Activated CD8-positive, alpha-beta T cell treated with anti-CD3 and anti-CD28 coated beads for 36 hours (primary cell): ENCODE results near the gene NNMT. TPM values are rescaled to one million over a fixed set of nuclear protein-coding genes. Genes with fewer than 3 reads are reported as not detected.

Experiments
- ATAC-seq: fragments of 200-7000 bp; cut with Tn5 transposase; one replicate; pipeline ENCODE4 v1.10.0; 2021; ENCODE audit warnings: mild to moderate bottlenecking, moderate library complexity
- CTCF ChIA-PET: fragments of 350-600 bp; sonication (Branson Sonifier 250); formaldehyde crosslinking; loops from one replicate; lab custom pipeline; 2021; ENCODE audit warnings: antibody characterized with exemption; lab: Charles Lee
- POLR2A ChIA-PET: fragments of 350-600 bp; sonication (Branson Sonifier 250); formaldehyde crosslinking; loops from one replicate; lab custom pipeline; 2021; ENCODE audit warnings: antibody characterized with exemption; lab: Charles Lee
- DNase-seq: peaks from one replicate; pipeline ENCODE4 v3.0.0-alpha.2; 2020
- H3K27ac Mint-ChIP-seq: one replicate; pipeline ENCODE4 v1.8.0; 2021; ENCODE audit warnings: mild to moderate bottlenecking, mixed read lengths
- H3K27me3 Mint-ChIP-seq: one replicate; pipeline ENCODE4 v1.8.0; 2021; ENCODE audit warnings: mixed read lengths
- H3K36me3 Mint-ChIP-seq: one replicate; pipeline ENCODE4 v1.8.0; 2021; ENCODE audit warnings: low read depth, mixed read lengths
- H3K4me1 Mint-ChIP-seq: one replicate; pipeline ENCODE4 v1.8.0; 2021; ENCODE audit warnings: low read depth, mixed read lengths
- H3K4me3 Mint-ChIP-seq: one replicate; pipeline ENCODE4 v1.8.0; 2021; ENCODE audit warnings: mild to moderate bottlenecking, moderate library complexity, mixed read lengths
- H3K9me3 Mint-ChIP-seq: one replicate; pipeline ENCODE4 v1.8.0; 2021; ENCODE audit warnings: mixed read lengths
- CTCF ChIP-seq: fragments of 200-600 bp; IDR thresholded peaks from one replicate; pipeline ENCODE4 v1.8.0; 2022; ENCODE audit warnings: antibody characterized with exemption, mild to moderate bottlenecking
- intact Hi-C: fragments of 100-400 bp; cut with micrococcal nuclease; formaldehyde crosslinking; loops from one replicate; pipeline ENCODE4 v1.10.0; 2022
- total RNA-seq, 2 experiments: library from RNA; stranded (reverse); gene quantifications; one replicate each; pipeline ENCODE4 v1.2.3, GENCODE V29; 2021

The NNMT gene
- total RNA-seq, 2 experiments from 2014 or later, result not detected

GRCh38 chr11:114285599-114285998, 10.6 kb upstream of the NNMT start:
- no peak for TF ChIP-seq CTCF
- intact Hi-C loops, result no loop called here
- no peak overlapping the region for H3K4me3 Mint-ChIP-seq
- peaks cover 5% of the 10 kb centered on the region for H3K27me3 Mint-ChIP-seq
- CTCF ChIA-PET, result no interaction called here
- DNase-seq, result no peak
- no peaks in the 10 kb centered on the region for H3K9me3 Mint-ChIP-seq
- H3K27ac Mint-ChIP-seq, result no peak overlapping the region
- no peaks in the 10 kb centered on the region for H3K36me3 Mint-ChIP-seq
- no peak for ATAC-seq
- POLR2A ChIA-PET, result interaction anchor here (0.6 kb wide), 1 partner anchor 13 kb away, joined by 3 read pairs; no protein-coding TSS in a partner anchor
- H3K4me1 Mint-ChIP-seq, result no peaks in the 10 kb centered on the region

- H3K36me3 Mint-ChIP-seq, result no peaks in the 10 kb centered on the region
- no peak for TF ChIP-seq CTCF
- no peaks in the 10 kb centered on the region for H3K4me1 Mint-ChIP-seq
- no peak overlapping the region for H3K27ac Mint-ChIP-seq
- DNase-seq, result no peak
- intact Hi-C loops, result no loop called here
- CTCF ChIA-PET, result no interaction called here
- ATAC-seq, result no peak
- no peaks in the 10 kb centered on the region for H3K9me3 Mint-ChIP-seq
- POLR2A ChIA-PET, result no interaction called here
- peaks cover 6% of the 10 kb centered on the region for H3K27me3 Mint-ChIP-seq
- H3K4me3 Mint-ChIP-seq, result no peak overlapping the region
These were observed 10.0 kb upstream of the NNMT start for GRCh38 chr11:114286229-114286628.

DNA sequence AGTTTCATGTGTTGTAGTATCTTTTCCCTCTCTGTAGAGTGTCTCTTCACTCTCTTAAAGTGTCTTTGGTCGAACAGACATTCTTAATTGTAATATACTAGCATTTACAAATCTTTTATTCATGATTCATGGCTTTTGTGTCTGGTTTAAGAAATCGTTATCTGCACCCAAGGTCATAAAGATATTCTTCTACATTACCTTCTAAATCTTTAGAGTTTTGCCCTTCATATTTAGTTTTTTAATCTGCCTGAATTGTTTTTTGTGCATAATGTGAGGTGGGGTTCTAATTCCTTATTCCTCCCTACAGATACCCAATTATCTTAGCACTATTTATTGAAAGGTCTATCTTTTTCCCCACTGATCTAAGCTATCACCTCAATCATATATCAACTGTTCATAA, 9.0 kb upstream of the NNMT start:
- H3K36me3 Mint-ChIP-seq, result no peaks in the 10 kb centered on the region
- ChIA-PET POLR2A (interaction anchor here (0.9 kb wide), 1 partner anchor 8 kb away, joined by 3 read pairs; no protein-coding TSS in a partner anchor), CTCF (interaction anchor here (2.4 kb wide), 1 partner anchor 26 kb away, joined by 7 read pairs; no protein-coding TSS in a partner anchor)
- H3K27ac Mint-ChIP-seq, result no peak overlapping the region
- no peak for ATAC-seq
- H3K27me3 Mint-ChIP-seq, result peaks cover 8% of the 10 kb centered on the region
- DNase-seq, result no peak
- TF ChIP-seq CTCF, result no peak
- intact Hi-C loops, result no loop called here
- H3K4me1 Mint-ChIP-seq, result no peaks in the 10 kb centered on the region
- H3K9me3 Mint-ChIP-seq, result no peaks in the 10 kb centered on the region
- no peak overlapping the region for H3K4me3 Mint-ChIP-seq

DNA sequence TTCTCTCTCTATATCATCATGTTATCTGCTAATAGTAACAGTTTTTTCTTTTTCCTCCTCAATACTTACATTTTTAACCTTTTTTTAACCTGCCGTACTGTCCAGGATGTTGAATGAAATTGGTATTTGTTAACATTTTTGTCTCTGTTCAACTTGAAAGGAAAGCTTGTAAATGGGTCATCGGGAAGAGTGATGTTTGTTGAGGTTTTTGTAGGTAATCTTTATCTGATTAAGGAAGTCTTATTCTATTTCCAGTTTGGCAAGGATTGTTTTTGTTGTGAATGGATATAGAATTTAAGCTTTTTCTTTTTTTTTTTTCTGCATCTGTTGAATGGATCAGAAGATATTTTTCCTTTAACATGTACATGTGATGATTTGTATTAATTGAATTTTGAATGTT, 8.1 kb upstream of the NNMT start:
- intact Hi-C loops, result no loop called here

More for the DNA sequence above, 8.1 kb upstream of the NNMT start:
- Mint-ChIP-seq H3K4me3 (no peak overlapping the region), H3K4me1 (no peaks in the 10 kb centered on the region), H3K27me3 (peaks cover 12% of the 10 kb centered on the region), H3K9me3 (no peaks in the 10 kb centered on the region), H3K36me3 (no peaks in the 10 kb centered on the region), H3K27ac (no peak overlapping the region)
- no peak for DNase-seq
- no peak for ATAC-seq
- TF ChIP-seq CTCF, result no peak
- ChIA-PET POLR2A (no interaction called here), CTCF (interaction anchor here (1.3 to 2.4 kb wide), 2 partner anchors 10 to 27 kb away, joined by 3 to 7 read pairs; no protein-coding TSS in a partner anchor)
